GOT3 (cell line): ENCODE measurements around the gene CDH26.
"Not testable (repeated sequence)": the region's sequence is repeated elsewhere in the genome, so short reads cannot be mapped to it uniquely, and the experiment has no call there.

Experiments used
- DNase-seq: peaks from one replicate; lab custom pipeline; 2025; ENCODE audit warnings: mixed read lengths; lab: John Stamatoyannopoulos, UW

CDH26 gene

GRCh38 chr20:60013296-60014139, 55.3 kb downstream of the CDH26 start:
- no peak for DNase-seq

- DNase-seq = no peak
Observed at GRCh38 chr20:60016406-60016805, 58.2 kb downstream of the CDH26 start.

- no peak for DNase-seq
Observed at GRCh38 chr20:60020251-60020650, 62.0 kb downstream of the CDH26 start.

- DNase-seq = no peak
Observed at GRCh38 chr20:60021104-60021503, 62.9 kb downstream of the CDH26 start.

GRCh38 chr20:60022849-60023248, 64.6 kb downstream of the CDH26 start:
- DNase-seq = no peak

- no peak for DNase-seq
Observed at GRCh38 chr20:60024245-60024644, 66.0 kb downstream of the CDH26 start.

- no peak for DNase-seq
Observed at GRCh38 chr20:60024801-60025200, 66.6 kb downstream of the CDH26 start.

GRCh38 chr20:60026010-60026409, 67.8 kb downstream of the CDH26 start:
- DNase-seq = no peak

- DNase-seq = no peak
Observed at GRCh38 chr20:60030471-60030870, 72.2 kb downstream of the CDH26 start.

- DNase-seq = no peak
Observed at GRCh38 chr20:60031107-60031506, 72.9 kb downstream of the CDH26 start.

GRCh38 chr20:60034231-60035110, 76.2 kb downstream of the CDH26 start:
- DNase-seq = no peak

- no peak for DNase-seq
Observed at GRCh38 chr20:60035486-60035885, 77.3 kb downstream of the CDH26 start.

GRCh38 chr20:60036346-60036745, 78.1 kb downstream of the CDH26 start:
- no peak for DNase-seq

GRCh38 chr20:60036746-60037499, 78.7 kb downstream of the CDH26 start:
- DNase-seq = no peak

GRCh38 chr20:60038400-60039008, 80.3 kb downstream of the CDH26 start:
- no peak for DNase-seq

GRCh38 chr20:60039526-60039925, 81.3 kb downstream of the CDH26 start:
- no peak for DNase-seq

GRCh38 chr20:60040471-60041162, 82.4 kb downstream of the CDH26 start:
- no peak for DNase-seq

- DNase-seq = not testable (repeated sequence)
Observed at GRCh38 chr20:60041436-60042165, 83.4 kb downstream of the CDH26 start.

GRCh38 chr20:60043435-60043834, 85.2 kb downstream of the CDH26 start:
- DNase-seq = no peak

GRCh38 chr20:60046011-60046413, 87.8 kb downstream of the CDH26 start:
- DNase-seq = no peak
